A549 treated with Hydrocortisone at 1 μM for 4 hours (cell line): ENCODE results near the gene UTP20. TPM values are rescaled to one million over a fixed set of nuclear protein-coding genes. Genes with fewer than 3 reads are reported as not detected.

Experiments used
- total RNA-seq: library from RNA; stranded (reverse); fragments of 200-300 nt; extraction: Qiagen RNA extraction; gene quantifications from 5 replicates; pipeline ENCODE4 v1.2.3, GENCODE V29; 2022

UTP20 gene
- 12.8 to 20.9 TPM (median 14.5 TPM) in 5 replicates for total RNA-seq

DNA sequence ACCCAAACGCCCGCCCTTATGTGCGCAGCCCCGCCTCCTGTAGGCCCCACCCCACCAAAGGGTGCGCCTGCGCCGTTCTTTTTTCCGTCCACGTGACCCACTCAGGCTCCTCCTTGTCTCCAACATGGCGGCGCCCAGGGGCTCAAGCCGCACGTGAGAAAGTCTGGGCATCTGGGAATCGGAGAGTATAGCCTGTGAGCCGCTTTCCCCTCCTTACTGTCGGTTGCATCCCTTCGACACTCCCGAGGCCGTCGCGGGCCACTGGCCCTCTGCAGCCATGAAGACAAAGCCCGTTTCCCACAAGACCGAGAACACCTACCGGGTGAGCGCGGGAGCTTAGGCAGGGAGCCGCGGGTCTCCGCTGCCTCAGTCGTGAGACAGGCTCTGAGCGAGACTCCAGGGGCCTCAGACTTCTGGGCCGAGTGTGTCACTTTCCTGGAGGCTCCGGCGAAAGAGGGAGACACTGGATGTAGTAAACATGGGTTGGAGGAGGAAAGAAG lies at the start of gene UTP20:
Gene UTP20 (plus strand): TSS at position 100 of the 500 bp plus-strand sequence. CDS start 178 bp downstream, at position 278.

DNA sequence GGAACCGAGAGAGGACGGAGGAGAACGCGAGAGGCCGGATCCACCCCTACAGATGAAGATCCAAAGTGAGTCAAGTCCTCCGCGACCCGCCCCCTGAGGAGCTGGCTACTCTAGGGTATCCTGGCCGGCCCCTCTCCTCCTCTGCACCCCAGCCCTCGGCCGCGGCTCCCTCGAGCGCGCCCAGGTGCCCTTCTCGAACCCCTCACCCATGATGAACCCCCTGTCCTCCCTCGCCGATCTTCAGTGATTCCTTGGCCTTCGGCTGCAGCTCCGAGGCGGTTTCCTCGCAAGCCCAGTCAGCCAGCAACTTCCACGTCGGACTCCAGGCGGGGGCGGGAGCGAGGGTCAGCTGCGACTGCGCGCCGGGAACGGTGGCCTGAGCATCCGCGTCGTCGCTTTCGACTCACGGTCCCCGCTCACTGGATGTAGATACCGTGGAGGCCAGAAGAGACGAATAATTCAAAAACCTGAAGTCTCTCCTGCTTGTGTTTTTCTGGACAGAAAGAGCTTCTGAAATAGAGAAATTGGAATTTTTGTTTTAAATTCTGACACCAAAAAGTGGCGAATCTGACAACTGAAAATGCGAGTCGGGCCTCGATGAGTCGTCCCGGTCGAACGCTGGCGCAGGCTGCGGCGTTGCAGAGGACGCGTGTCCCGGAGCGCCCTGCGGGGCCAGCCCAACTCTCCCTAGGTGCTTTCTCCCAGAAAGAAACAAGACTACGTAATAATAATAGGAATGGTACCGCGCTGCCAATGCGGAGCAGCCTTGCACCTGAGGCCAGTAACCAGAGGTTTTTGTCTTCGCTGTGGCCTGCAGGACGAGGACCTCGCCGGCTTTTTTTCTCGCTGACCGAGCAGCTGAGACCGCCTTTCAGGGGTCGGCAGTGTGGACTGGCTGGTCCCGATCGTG lies 127.8 kb downstream of the UTP20 start, which contains the start of gene ARL1:
Gene ARL1 (minus strand): TSS at position 337 of the 910 bp plus-strand sequence. CDS start 127 bp downstream, at position 210.

Other genes with a start within 250 kb of the UTP20 start
- gene SLC5A8, start 69.9 kb upstream of the UTP20 start, total RNA-seq, result not detected in 5 replicates
- 61.3 to 66.8 TPM (median 64.9 TPM) in 5 replicates for gene ARL1, start 127.7 kb downstream of the UTP20 start, total RNA-seq
- gene SPIC, start 195.2 kb downstream of the UTP20 start, total RNA-seq, result not detected in 5 replicates